Measurements from ENCODE around the gene CDK11B. TPM values are rescaled to one million over a fixed set of nuclear protein-coding genes. Genes with fewer than 3 reads are reported as not detected.
"Not testable (repeated sequence)": the region's sequence is repeated elsewhere in the genome, so short reads cannot be mapped to it uniquely, and the experiment has no call there.

CDK11B gene
- total RNA-seq, 1 donor from 2014 or later = 12.6 TPM

DNA sequence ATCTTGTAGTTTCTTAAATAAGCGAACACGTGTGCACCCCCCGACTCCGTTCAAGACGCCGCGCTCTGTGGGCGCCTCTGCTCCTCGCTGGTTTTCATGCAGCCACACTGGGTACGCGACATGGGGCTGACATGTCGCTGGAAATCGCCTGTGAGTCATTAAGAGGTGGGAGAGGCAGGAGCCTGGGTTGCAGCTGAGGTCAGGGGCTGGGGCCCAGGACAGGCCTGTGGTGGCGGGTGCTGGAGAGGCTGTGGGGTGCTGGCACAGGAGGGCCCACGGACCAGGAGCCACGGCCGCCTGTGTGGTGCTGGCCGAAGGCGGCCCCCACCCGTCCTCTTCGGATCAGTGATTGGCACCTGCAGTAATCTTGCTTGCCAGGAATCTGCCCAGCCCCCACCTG is 16.0 kb upstream of the CDK11B start:
- not testable (repeated sequence) for H3K9me3 ChIP-seq (ENCODE audit: low read depth); H3K4me3 Mint-ChIP-seq; H3K36me3 Mint-ChIP-seq; DNase-seq (ENCODE audit: low spot score); H3F3A ChIP-seq (ENCODE audit: low read depth); H2AFZ ChIP-seq (replicated peaks); H3K4me3 ChIP-seq; H3K4me1 ChIP-seq; H3K9me3 Mint-ChIP-seq; H3K27ac Mint-ChIP-seq; H3K9ac ChIP-seq; H3K27me3 Mint-ChIP-seq (ENCODE audit: insufficient read depth, low read depth); H3K4me2 ChIP-seq; H3K27me3 ChIP-seq; H3K4me1 Mint-ChIP-seq; H3K27ac ChIP-seq; H3K36me3 ChIP-seq
- Histone ChIP-seq H3K79me2 (ENCODE audit: low read depth) (peaks cover 23% of the 10 kb centered on the region), H4K20me1 (ENCODE audit: low read depth) (peaks cover 18% of the 10 kb centered on the region)

GRCh38 chr1:1672181-1672965 is 13.6 kb upstream of the CDK11B start:
- no peaks in the 10 kb centered on the region for H3F3A ChIP-seq (ENCODE audit: low read depth)
- Mint-ChIP-seq H3K4me1 (no peaks in the 10 kb centered on the region), H3K36me3 (peaks cover 4% of the 10 kb centered on the region), H3K4me3 (no peak overlapping the region), H3K27ac (no peak overlapping the region), H3K27me3 (ENCODE audit: insufficient read depth, low read depth) (no peaks in the 10 kb centered on the region), H3K9me3 (no peaks in the 10 kb centered on the region)
- TF ChIP-seq, protein P1, sequence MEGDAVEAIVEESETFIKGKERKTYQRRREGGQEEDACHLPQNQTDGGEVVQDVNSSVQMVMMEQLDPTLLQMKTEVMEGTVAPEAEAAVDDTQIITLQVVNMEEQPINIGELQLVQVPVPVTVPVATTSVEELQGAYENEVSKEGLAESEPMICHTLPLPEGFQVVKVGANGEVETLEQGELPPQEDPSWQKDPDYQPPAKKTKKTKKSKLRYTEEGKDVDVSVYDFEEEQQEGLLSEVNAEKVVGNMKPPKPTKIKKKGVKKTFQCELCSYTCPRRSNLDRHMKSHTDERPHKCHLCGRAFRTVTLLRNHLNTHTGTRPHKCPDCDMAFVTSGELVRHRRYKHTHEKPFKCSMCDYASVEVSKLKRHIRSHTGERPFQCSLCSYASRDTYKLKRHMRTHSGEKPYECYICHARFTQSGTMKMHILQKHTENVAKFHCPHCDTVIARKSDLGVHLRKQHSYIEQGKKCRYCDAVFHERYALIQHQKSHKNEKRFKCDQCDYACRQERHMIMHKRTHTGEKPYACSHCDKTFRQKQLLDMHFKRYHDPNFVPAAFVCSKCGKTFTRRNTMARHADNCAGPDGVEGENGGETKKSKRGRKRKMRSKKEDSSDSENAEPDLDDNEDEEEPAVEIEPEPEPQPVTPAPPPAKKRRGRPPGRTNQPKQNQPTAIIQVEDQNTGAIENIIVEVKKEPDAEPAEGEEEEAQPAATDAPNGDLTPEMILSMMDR (IDR thresholded peaks at IDR 0.05) = no peak
- no peak for TF ChIP-seq EZH2phosphoT487 (IDR thresholded peaks at IDR 0.05)
- no peak for TF ChIP-seq EZH2 (IDR thresholded peaks at IDR 0.05)
- no peaks in the 10 kb centered on the region for H3K36me3 ChIP-seq
- no peak overlapping the region for H3K4me3 ChIP-seq
- H4K20me1 ChIP-seq (ENCODE audit: low read depth) = peaks cover under 1% of the 10 kb centered on the region
- no peaks in the 10 kb centered on the region for H3K9me3 ChIP-seq (ENCODE audit: low read depth)
- no peak overlapping the region for H3K27ac ChIP-seq
- no peak overlapping the region for H3K4me2 ChIP-seq
- no peak overlapping the region for H2AFZ ChIP-seq (replicated peaks)
- H3K79me2 ChIP-seq (ENCODE audit: low read depth) = no peaks in the 10 kb centered on the region
- H3K9ac ChIP-seq = no peak overlapping the region
- no peaks in the 10 kb centered on the region for H3K4me1 ChIP-seq
- no peaks in the 10 kb centered on the region for H3K27me3 ChIP-seq
- no peak for DNase-seq (ENCODE audit: low spot score)

GRCh38 chr1:1671365-1672119 is 12.7 kb upstream of the CDK11B start:
- Histone ChIP-seq H3K79me2 (ENCODE audit: low read depth) (no peaks in the 10 kb centered on the region), H3F3A (ENCODE audit: low read depth) (peaks cover under 1% of the 10 kb centered on the region), H3K36me3 (no peaks in the 10 kb centered on the region), H3K4me3 (no peak overlapping the region), H3K27ac (no peak overlapping the region), H3K9ac (no peak overlapping the region), H3K27me3 (no peaks in the 10 kb centered on the region), H3K9me3 (ENCODE audit: low read depth) (no peaks in the 10 kb centered on the region), H4K20me1 (ENCODE audit: low read depth) (no peaks in the 10 kb centered on the region), H2AFZ (replicated peaks) (no peak overlapping the region), H3K4me2 (no peak overlapping the region), H3K4me1 (no peaks in the 10 kb centered on the region)
- peaks cover 4% of the 10 kb centered on the region for H3K36me3 Mint-ChIP-seq
- no peak for TF ChIP-seq EZH2phosphoT487 (IDR thresholded peaks at IDR 0.05)
- TF ChIP-seq, protein P1 (IDR thresholded peaks at IDR 0.05) = no peak
- no peak for TF ChIP-seq EZH2 (IDR thresholded peaks at IDR 0.05)
- no peak for DNase-seq (ENCODE audit: low spot score)
- H3K4me3 Mint-ChIP-seq = no peak overlapping the region
- no peak overlapping the region for H3K27ac Mint-ChIP-seq
- no peaks in the 10 kb centered on the region for H3K27me3 Mint-ChIP-seq (ENCODE audit: insufficient read depth, low read depth)
- no peaks in the 10 kb centered on the region for H3K4me1 Mint-ChIP-seq
- H3K9me3 Mint-ChIP-seq = no peaks in the 10 kb centered on the region

DNA sequence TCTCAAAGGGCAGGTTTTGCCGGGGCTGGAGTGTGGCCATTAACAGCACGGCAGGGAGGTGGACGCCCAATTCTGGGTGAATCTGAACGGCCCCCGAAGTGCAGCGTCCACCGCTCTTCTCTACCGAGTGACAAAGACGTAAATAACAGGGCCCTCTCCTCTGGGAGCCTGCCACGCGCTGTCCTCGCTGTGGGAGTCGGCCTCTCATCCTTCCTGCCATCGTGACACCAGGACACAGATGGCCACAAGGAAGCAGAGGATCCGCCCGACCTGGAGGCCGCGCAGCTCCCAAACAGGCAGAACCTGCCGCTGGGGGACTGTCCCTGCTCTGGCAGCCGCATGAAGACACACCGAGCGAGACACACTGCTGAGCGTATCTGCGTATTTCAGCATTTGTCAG is 12.1 kb upstream of the CDK11B start:
- H3K9me3 ChIP-seq (ENCODE audit: low read depth) = no peaks in the 10 kb centered on the region
- H3K27me3 ChIP-seq = no peaks in the 10 kb centered on the region
- H3K27ac ChIP-seq = no peak overlapping the region
- no peaks in the 10 kb centered on the region for H4K20me1 ChIP-seq (ENCODE audit: low read depth)
- H3K4me2 ChIP-seq = no peak overlapping the region
- Mint-ChIP-seq H3K9me3 (no peaks in the 10 kb centered on the region), H3K4me1 (no peaks in the 10 kb centered on the region), H3K27ac (no peak overlapping the region), H3K4me3 (no peak overlapping the region), H3K36me3 (peaks cover 4% of the 10 kb centered on the region), H3K27me3 (ENCODE audit: insufficient read depth, low read depth) (no peaks in the 10 kb centered on the region)
- H3K9ac ChIP-seq = no peak overlapping the region
- H3F3A ChIP-seq (ENCODE audit: low read depth) = peaks cover 5% of the 10 kb centered on the region
- DNase-seq (ENCODE audit: low spot score) = no peak
- H3K4me3 ChIP-seq = no peak overlapping the region
- no peaks in the 10 kb centered on the region for H3K4me1 ChIP-seq
- no peak for TF ChIP-seq EZH2phosphoT487 (IDR thresholded peaks at IDR 0.05)
- TF ChIP-seq, protein P1 (IDR thresholded peaks at IDR 0.05) = no peak
- TF ChIP-seq EZH2 (IDR thresholded peaks at IDR 0.05) = no peak
- no peaks in the 10 kb centered on the region for H3K79me2 ChIP-seq (ENCODE audit: low read depth)
- no peak overlapping the region for H2AFZ ChIP-seq (replicated peaks)
- H3K36me3 ChIP-seq = no peaks in the 10 kb centered on the region
